HEK293 (cell line): ENCODE measurements around the gene PPP3CA.
A peak's percentile ranks its signal among the peaks of the same experiment; 100 is the strongest.

Experiments used
- CTCF ChIA-PET: fragments of 350-600 bp; formaldehyde crosslinking; extraction: SDS; loops from one replicate; lab custom pipeline; 2021; ENCODE audit warnings: antibody characterized with exemption; lab: Yijun Ruan, JAX
- POLR2A ChIA-PET: fragments of 300-600 bp; formaldehyde crosslinking; extraction: SDS; loops from one replicate; lab custom pipeline; 2020; ENCODE audit warnings: antibody characterized with exemption, inconsistent platforms; lab: Yijun Ruan, JAX
- H3K27ac ChIP-seq: fragments of 200-500 bp; sonication (Bioruptor generic); 2 replicates; pipeline ENCODE4 v1.5.1; 2014; ENCODE audit warnings: low read depth, low read length, control low read depth, inconsistent platforms; ENCODE audit errors: extremely low read depth
- H3K36me3 ChIP-seq, 2 experiments: fragments of 200-500 bp in 1 of 2; sonication (Bioruptor generic) in 1 of 2; 1 replicate in 1 of 2; 2 replicates in 1 of 2; pipeline ENCODE4 v1.5.1; 2014 to 2017; ENCODE audit warnings: inconsistent platforms in 2 of 2, low read length in 2 of 2; ENCODE audit not compliant: control insufficient read depth in 2 of 2, insufficient read depth in 1 of 2
- H3K4me1 ChIP-seq: fragments of 200-500 bp; sonication (Bioruptor generic); 2 replicates; pipeline ENCODE4 v1.5.1; 2014; ENCODE audit warnings: mild to moderate bottlenecking, low read length, inconsistent platforms; ENCODE audit not compliant: control insufficient read depth, insufficient read depth
- H3K4me3 ChIP-seq: 2 replicates; pipeline ENCODE4 v1.5.1; 2011; ENCODE audit warnings: low read depth, mild to moderate bottlenecking, control low read depth, low read length, moderate library complexity
- H3K9me3 ChIP-seq: fragments of 200-500 bp; sonication (Bioruptor generic); 2 replicates; pipeline ENCODE4 v1.5.1; 2014; ENCODE audit warnings: low read depth, low read length, inconsistent platforms; ENCODE audit not compliant: control insufficient read depth, insufficient read depth
- BCL6B ChIP-seq: fragments of 450-650 bp; formaldehyde crosslinking; IDR thresholded peaks from 2 replicates; pipeline ENCODE4 v1.5.1; 2017; ENCODE audit warnings: missing biosample characterization, missing genetic modification characterization
- HOXA7 ChIP-seq: sonication (generic); formaldehyde crosslinking; IDR thresholded peaks from 2 replicates; pipeline ENCODE4 v1.8.1; 2022; ENCODE audit warnings: missing genetic modification reagents, borderline replicate concordance
- SP2 ChIP-seq: fragments of 450-650 bp; formaldehyde crosslinking; IDR thresholded peaks from 2 replicates; pipeline ENCODE4 v1.5.1; 2016; ENCODE audit warnings: missing biosample characterization, missing genetic modification characterization
- SP3 ChIP-seq: fragments of 450-650 bp; formaldehyde crosslinking; IDR thresholded peaks from 2 replicates; pipeline ENCODE4 v1.5.1; 2016; ENCODE audit warnings: missing biosample characterization, missing genetic modification characterization
- SP7 ChIP-seq: fragments of 450-650 bp; formaldehyde crosslinking; IDR thresholded peaks from 2 replicates; pipeline ENCODE4 v1.5.1; 2016; ENCODE audit warnings: missing biosample characterization, missing genetic modification characterization
- ZBTB1 ChIP-seq: fragments of 450-650 bp; formaldehyde crosslinking; IDR thresholded peaks from 2 replicates; pipeline ENCODE4 v1.5.1; 2016; ENCODE audit warnings: missing biosample characterization, missing genetic modification characterization
- ZBTB6 ChIP-seq: fragments of 450-650 bp; formaldehyde crosslinking; IDR thresholded peaks from 2 replicates; pipeline ENCODE4 v1.5.1; 2017; ENCODE audit warnings: missing biosample characterization, missing genetic modification characterization
- ZFHX2 ChIP-seq: fragments of 450-650 bp; formaldehyde crosslinking; conservative IDR thresholded peaks from 2 replicates; pipeline ENCODE4 v1.5.1; 2016; ENCODE audit warnings: missing biosample characterization, missing genetic modification characterization
- ZFP37 ChIP-seq: fragments of 450-650 bp; formaldehyde crosslinking; IDR thresholded peaks from 2 replicates; pipeline ENCODE4 v1.5.1; 2016; ENCODE audit warnings: missing biosample characterization, missing genetic modification characterization
- ZNF132 ChIP-seq: fragments of 450-650 bp; formaldehyde crosslinking; IDR thresholded peaks from 2 replicates; pipeline ENCODE4 v1.5.1; 2017; ENCODE audit warnings: missing biosample characterization, missing genetic modification characterization, borderline replicate concordance
- ZNF174 ChIP-seq: fragments of 450-650 bp; formaldehyde crosslinking; IDR thresholded peaks from 2 replicates; pipeline ENCODE4 v1.5.0; 2017; ENCODE audit warnings: missing biosample characterization, mild to moderate bottlenecking, missing genetic modification characterization
- ZNF239 ChIP-seq: fragments of 450-650 bp; formaldehyde crosslinking; IDR thresholded peaks from 2 replicates; pipeline ENCODE4 v1.5.1; 2016; ENCODE audit warnings: missing biosample characterization, missing genetic modification characterization
- ZNF510 ChIP-seq: fragments of 450-650 bp; formaldehyde crosslinking; IDR thresholded peaks from 2 replicates; pipeline ENCODE4 v1.5.1; 2018; ENCODE audit warnings: mild to moderate bottlenecking, missing genetic modification characterization, missing biosample characterization; ENCODE audit not compliant: insufficient replicate concordance
- ZNF544 ChIP-seq: fragments of 450-650 bp; formaldehyde crosslinking; IDR thresholded peaks from 2 replicates; pipeline ENCODE4 v1.5.0; 2017; ENCODE audit warnings: missing biosample characterization, missing genetic modification characterization
- ZNF548 ChIP-seq: fragments of 450-650 bp; formaldehyde crosslinking; IDR thresholded peaks from 2 replicates; pipeline ENCODE4 v1.5.1; 2016; ENCODE audit warnings: missing biosample characterization, missing genetic modification characterization
- ZNF626 ChIP-seq: fragments of 450-650 bp; sonication (Bioruptor Pico); formaldehyde crosslinking; IDR thresholded peaks from 2 replicates; pipeline ENCODE4 v1.5.1; 2018; ENCODE audit warnings: missing biosample characterization, missing genetic modification characterization, inconsistent platforms
- ZNF639 ChIP-seq: fragments of 450-650 bp; formaldehyde crosslinking; IDR thresholded peaks from 2 replicates; pipeline ENCODE4 v1.5.1; 2016; ENCODE audit warnings: missing biosample characterization, missing genetic modification characterization
- ZNF791 ChIP-seq: fragments of 450-650 bp; formaldehyde crosslinking; IDR thresholded peaks from 2 replicates; pipeline ENCODE4 v1.5.1; 2016; ENCODE audit warnings: missing biosample characterization, missing genetic modification characterization
- ZNF837 ChIP-seq: fragments of 450-650 bp; formaldehyde crosslinking; IDR thresholded peaks from 2 replicates; pipeline ENCODE4 v1.5.1; 2016; ENCODE audit warnings: missing biosample characterization, missing genetic modification characterization
- TF ChIP-seq, protein P1 (sequence below): fragments of 450-650 bp; formaldehyde crosslinking; IDR thresholded peaks from 2 replicates; pipeline ENCODE4 v1.5.1; 2017; ENCODE audit warnings: missing biosample characterization, missing genetic modification characterization

Gene PPP3CA

DNA sequence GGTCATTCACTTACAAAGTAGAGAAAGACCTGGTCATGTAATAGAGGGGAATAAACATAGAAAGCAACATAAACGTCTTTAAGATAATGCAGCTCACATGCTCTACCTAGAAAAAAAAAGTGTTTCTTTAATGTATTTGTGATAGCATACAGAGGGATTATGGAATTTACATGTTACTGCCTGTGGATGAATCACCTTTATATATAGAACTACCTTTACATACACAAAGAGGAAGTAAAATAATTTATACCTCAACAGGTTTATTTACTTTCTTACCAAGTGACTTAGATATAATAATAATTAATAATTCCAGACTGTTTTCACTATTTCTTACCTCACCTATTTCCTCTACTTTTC lies 81.5 kb downstream of the PPP3CA start:
- Histone ChIP-seq H3K4me3 (no peak overlapping the region), H3K9me3 (no peaks in the 10 kb centered on the region), H3K36me3 (no peaks in the 10 kb centered on the region), H3K27ac (no peak overlapping the region), H3K4me1 (no peaks in the 10 kb centered on the region)
- ChIA-PET POLR2A (no interaction called here), CTCF (no interaction called here)
- no peak for TF ChIP-seq ZNF639 (tag by site-specific recombination)
- TF ChIP-seq ZNF837 (tag by site-specific recombination) = no peak
- TF ChIP-seq, protein P1, sequence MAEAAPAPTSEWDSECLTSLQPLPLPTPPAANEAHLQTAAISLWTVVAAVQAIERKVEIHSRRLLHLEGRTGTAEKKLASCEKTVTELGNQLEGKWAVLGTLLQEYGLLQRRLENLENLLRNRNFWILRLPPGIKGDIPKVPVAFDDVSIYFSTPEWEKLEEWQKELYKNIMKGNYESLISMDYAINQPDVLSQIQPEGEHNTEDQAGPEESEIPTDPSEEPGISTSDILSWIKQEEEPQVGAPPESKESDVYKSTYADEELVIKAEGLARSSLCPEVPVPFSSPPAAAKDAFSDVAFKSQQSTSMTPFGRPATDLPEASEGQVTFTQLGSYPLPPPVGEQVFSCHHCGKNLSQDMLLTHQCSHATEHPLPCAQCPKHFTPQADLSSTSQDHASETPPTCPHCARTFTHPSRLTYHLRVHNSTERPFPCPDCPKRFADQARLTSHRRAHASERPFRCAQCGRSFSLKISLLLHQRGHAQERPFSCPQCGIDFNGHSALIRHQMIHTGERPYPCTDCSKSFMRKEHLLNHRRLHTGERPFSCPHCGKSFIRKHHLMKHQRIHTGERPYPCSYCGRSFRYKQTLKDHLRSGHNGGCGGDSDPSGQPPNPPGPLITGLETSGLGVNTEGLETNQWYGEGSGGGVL (tag by site-specific recombination) = no peak
- no peak for TF ChIP-seq ZNF239 (tag by site-specific recombination)
- no peak for TF ChIP-seq ZNF510 (tag by site-specific recombination)
- no peak for TF ChIP-seq ZNF544
- no peak for TF ChIP-seq SP2
- TF ChIP-seq ZFHX2 (tag by site-specific recombination) = no peak
- TF ChIP-seq ZNF132 (tag by site-specific recombination) = no peak
- no peak for TF ChIP-seq SP3 (tag by site-specific recombination)
- TF ChIP-seq ZBTB1 = no peak
- TF ChIP-seq ZBTB6 = no peak
- no peak for TF ChIP-seq ZNF626 (tag by site-specific recombination)
- TF ChIP-seq SP7 (tag by site-specific recombination) = no peak
- TF ChIP-seq ZNF791 (tag by site-specific recombination) = no peak
- TF ChIP-seq HOXA7 (CRISPR knock-in tag) = no peak
- TF ChIP-seq ZNF548 (tag by site-specific recombination) = no peak
- TF ChIP-seq ZNF174 (tag by site-specific recombination) = no peak

- no peak overlapping the region for H3K4me3 ChIP-seq
- no peaks in the 10 kb centered on the region for H3K9me3 ChIP-seq
- CTCF ChIA-PET = no interaction called here
- H3K4me1 ChIP-seq = no peaks in the 10 kb centered on the region
- H3K36me3 ChIP-seq = no peaks in the 10 kb centered on the region
- H3K27ac ChIP-seq = no peak overlapping the region
- no peak for TF ChIP-seq ZFP37 (tag by site-specific recombination)
- TF ChIP-seq BCL6B = peak; percentile 75; the same call in 1 of the 2 replicates
- TF ChIP-seq, all 188 proteins: peak for 1
- POLR2A ChIA-PET = no interaction called here
Measured at GRCh38 chr4:101264993-101265815, 82.1 kb downstream of the PPP3CA start.
